Activated naive CD8-positive, alpha-beta T cell treated with anti-CD3 and anti-CD28 coated beads, Interleukin-2, amount 50 U/mL, for 24 hours (primary cell): ENCODE measurements around the gene IQCM.
"Not testable (repeated sequence)": the region's sequence is repeated elsewhere in the genome, so short reads cannot be mapped to it uniquely, and the experiment has no call there.

Experiments
- ATAC-seq: fragments of 150-1000 bp; cut with Tn5 transposase; one replicate; pipeline ENCODE4 v1.10.0; 2021
- DNase-seq: peaks from one replicate; pipeline ENCODE4 v3.0.0; 2021
- H3K27ac Mint-ChIP-seq: one replicate; pipeline ENCODE4 v1.8.0; 2021; ENCODE audit warnings: mild to moderate bottlenecking, mixed read lengths
- H3K27me3 Mint-ChIP-seq: one replicate; pipeline ENCODE4 v1.8.0; 2021; ENCODE audit warnings: mixed read lengths
- H3K36me3 Mint-ChIP-seq: one replicate; pipeline ENCODE4 v1.8.0; 2021; ENCODE audit warnings: low read depth, mixed read lengths
- H3K4me1 Mint-ChIP-seq: one replicate; pipeline ENCODE4 v1.8.0; 2021; ENCODE audit warnings: mixed read lengths
- H3K4me3 Mint-ChIP-seq: one replicate; pipeline ENCODE4 v1.8.0; 2021; ENCODE audit warnings: mild to moderate bottlenecking, moderate library complexity, mixed read lengths
- H3K9me3 Mint-ChIP-seq: one replicate; pipeline ENCODE4 v1.8.0; 2021; ENCODE audit warnings: mixed read lengths

IQCM gene

DNA sequence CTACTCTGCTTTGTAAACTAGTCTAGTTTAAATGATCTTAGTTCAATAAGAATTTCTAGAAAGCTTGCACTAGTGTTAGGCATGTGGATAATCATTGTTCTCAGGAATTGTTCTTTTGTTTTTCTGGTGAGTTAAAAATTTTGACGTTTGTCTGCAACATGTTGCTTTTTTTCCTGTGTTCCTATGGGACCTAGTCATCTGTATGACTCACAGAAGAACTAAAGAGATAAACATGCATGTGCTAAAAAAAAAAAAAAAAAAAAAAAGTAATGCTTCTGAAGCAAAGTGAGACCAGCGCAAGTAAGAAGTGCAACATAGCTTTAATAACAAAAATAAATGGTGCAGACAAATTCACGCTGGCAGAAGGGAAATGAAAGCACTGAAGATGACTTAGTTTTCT lies 471.2 kb downstream of the IQCM start:
- H3K4me3 Mint-ChIP-seq: no peak overlapping the region
- no peaks in the 10 kb centered on the region for H3K27me3 Mint-ChIP-seq
- H3K27ac Mint-ChIP-seq: no peak overlapping the region
- no peaks in the 10 kb centered on the region for H3K36me3 Mint-ChIP-seq
- ATAC-seq (no peak), DNase-seq (no peak)
- H3K4me1 Mint-ChIP-seq: no peaks in the 10 kb centered on the region
- no peaks in the 10 kb centered on the region for H3K9me3 Mint-ChIP-seq

GRCh38 chr4:149343614-149344013 lies 472.0 kb downstream of the IQCM start:
- no peaks in the 10 kb centered on the region for H3K27me3 Mint-ChIP-seq
- H3K9me3 Mint-ChIP-seq: peaks cover 4% of the 10 kb centered on the region
- H3K4me3 Mint-ChIP-seq: no peak overlapping the region
- no peak for ATAC-seq
- no peak for DNase-seq
- H3K4me1 Mint-ChIP-seq: no peaks in the 10 kb centered on the region
- no peaks in the 10 kb centered on the region for H3K36me3 Mint-ChIP-seq
- H3K27ac Mint-ChIP-seq: no peak overlapping the region

GRCh38 chr4:149341117-149341516 lies 474.5 kb downstream of the IQCM start:
- H3K9me3 Mint-ChIP-seq, H3K27ac Mint-ChIP-seq, H3K4me3 Mint-ChIP-seq, ATAC-seq, H3K27me3 Mint-ChIP-seq, DNase-seq, H3K4me1 Mint-ChIP-seq, H3K36me3 Mint-ChIP-seq: not testable (repeated sequence)

DNA sequence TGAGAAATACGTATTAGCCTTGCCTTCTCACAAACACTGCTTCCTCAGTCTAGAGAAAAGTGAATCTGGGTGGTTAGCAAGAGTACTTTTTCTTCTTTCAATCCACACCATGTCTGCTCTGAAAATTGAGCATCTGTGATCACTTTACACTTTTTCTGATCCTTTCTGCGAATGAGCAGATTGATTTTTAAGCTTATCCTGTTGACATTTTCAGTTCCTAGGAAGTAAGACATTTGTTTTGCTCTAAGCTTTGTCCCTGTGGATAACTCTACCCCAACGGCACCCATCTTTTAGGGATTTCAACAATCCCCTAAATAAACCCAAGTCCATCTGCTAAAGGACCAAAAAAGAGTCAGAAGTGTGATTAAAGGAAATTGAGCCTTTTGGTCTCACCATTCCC lies 487.5 kb downstream of the IQCM start:
- H3K27ac Mint-ChIP-seq: no peak overlapping the region
- H3K4me3 Mint-ChIP-seq: no peak overlapping the region
- DNase-seq (no peak), ATAC-seq (no peak)
- peaks cover 6% of the 10 kb centered on the region for H3K9me3 Mint-ChIP-seq
- no peaks in the 10 kb centered on the region for H3K4me1 Mint-ChIP-seq
- no peaks in the 10 kb centered on the region for H3K36me3 Mint-ChIP-seq
- H3K27me3 Mint-ChIP-seq: no peaks in the 10 kb centered on the region

DNA sequence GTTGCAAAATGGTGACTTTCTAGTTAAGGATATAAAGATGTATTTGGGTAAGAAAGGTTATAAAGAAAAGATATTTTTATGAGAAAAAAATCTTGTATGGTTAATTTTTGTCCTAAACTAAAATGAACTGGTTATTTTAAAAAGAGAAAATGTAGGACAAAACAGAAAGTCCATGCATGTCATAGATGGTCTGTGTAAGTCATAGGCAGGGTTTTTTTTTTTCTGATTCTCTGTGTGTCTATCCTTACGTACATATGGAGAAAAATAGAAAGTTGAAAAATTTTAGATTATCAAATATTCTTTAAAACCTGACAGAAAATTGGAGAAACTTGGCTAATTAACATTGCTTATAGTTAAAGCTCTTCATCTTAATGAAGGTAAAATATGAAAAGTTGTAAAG lies 493.4 kb downstream of the IQCM start:
- Mint-ChIP-seq H3K9me3 (peaks cover 24% of the 10 kb centered on the region), H3K4me3 (no peak overlapping the region), H3K36me3 (no peaks in the 10 kb centered on the region), H3K27ac (no peak overlapping the region), H3K27me3 (no peaks in the 10 kb centered on the region), H3K4me1 (no peaks in the 10 kb centered on the region)
- no peak for DNase-seq
- ATAC-seq: no peak

GRCh38 chr4:149321438-149321837 lies 494.2 kb downstream of the IQCM start:
- DNase-seq: no peak
- H3K4me3 Mint-ChIP-seq: no peak overlapping the region
- no peak overlapping the region for H3K27ac Mint-ChIP-seq
- ATAC-seq: no peak
- H3K9me3 Mint-ChIP-seq: peaks cover 24% of the 10 kb centered on the region
- H3K27me3 Mint-ChIP-seq: no peaks in the 10 kb centered on the region
- no peaks in the 10 kb centered on the region for H3K36me3 Mint-ChIP-seq
- no peaks in the 10 kb centered on the region for H3K4me1 Mint-ChIP-seq

- H3K4me1 Mint-ChIP-seq: no peaks in the 10 kb centered on the region
- H3K9me3 Mint-ChIP-seq: peaks cover 15% of the 10 kb centered on the region
- no peak overlapping the region for H3K4me3 Mint-ChIP-seq
- ATAC-seq (no peak), DNase-seq (no peak)
- no peak overlapping the region for H3K27ac Mint-ChIP-seq
- H3K27me3 Mint-ChIP-seq: no peaks in the 10 kb centered on the region
- H3K36me3 Mint-ChIP-seq: no peaks in the 10 kb centered on the region
Measured at GRCh38 chr4:149311076-149311475, 504.6 kb downstream of the IQCM start.

DNA sequence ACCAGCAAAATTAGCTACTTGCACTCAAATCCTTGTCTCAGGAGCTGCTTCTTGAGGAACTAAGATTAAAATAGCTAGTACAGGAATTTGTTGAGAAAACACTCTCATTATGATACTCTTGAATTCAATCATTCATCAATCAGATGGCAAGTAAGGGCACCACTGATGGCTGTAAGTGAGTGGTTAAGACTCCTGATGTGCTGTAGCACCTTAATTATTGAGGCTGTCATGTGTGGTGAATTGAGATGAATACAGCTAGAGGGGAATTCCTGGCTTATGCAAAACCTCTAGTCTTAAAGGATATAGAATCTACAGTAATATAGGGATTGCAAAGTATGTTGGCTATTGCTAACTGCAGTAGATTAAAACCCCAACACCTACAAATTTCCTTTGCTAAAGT lies 509.1 kb downstream of the IQCM start:
- H3K4me1 Mint-ChIP-seq: no peaks in the 10 kb centered on the region
- DNase-seq: no peak
- H3K4me3 Mint-ChIP-seq: no peak overlapping the region
- peaks cover 8% of the 10 kb centered on the region for H3K9me3 Mint-ChIP-seq
- no peaks in the 10 kb centered on the region for H3K36me3 Mint-ChIP-seq
- no peak for ATAC-seq
- no peak overlapping the region for H3K27ac Mint-ChIP-seq
- no peaks in the 10 kb centered on the region for H3K27me3 Mint-ChIP-seq
